HG02623 (cell line): ENCODE data around the gene TMEM121B.

Experiments used
- ATAC-seq: cut with Tn5 transposase; IDR thresholded peaks from one replicate; pipeline ENCODE4 v1.9.1; 2021; ENCODE audit warnings: moderate library complexity; ENCODE audit not compliant: unreplicated experiment

The TMEM121B gene

GRCh38 chr22:17095538-17095937 lies 25.6 kb downstream of the TMEM121B start:
- no peak for ATAC-seq

- no peak for ATAC-seq
These were observed 28.1 kb downstream of the TMEM121B start for GRCh38 chr22:17093081-17093480.

GRCh38 chr22:17091851-17092250 lies 29.3 kb downstream of the TMEM121B start:
- no peak for ATAC-seq

GRCh38 chr22:17090550-17090949 lies 30.6 kb downstream of the TMEM121B start:
- ATAC-seq: no peak

GRCh38 chr22:17087498-17088131 lies 33.5 kb downstream of the TMEM121B start:
- peak; percentile 25 for ATAC-seq

GRCh38 chr22:17086788-17087497 lies 34.2 kb downstream of the TMEM121B start:
- no peak for ATAC-seq

GRCh38 chr22:17086296-17086695 lies 34.9 kb downstream of the TMEM121B start:
- ATAC-seq: no peak

GRCh38 chr22:17085277-17086181 lies 35.6 kb downstream of the TMEM121B start:
- no peak for ATAC-seq

GRCh38 chr22:17084554-17085276 lies 36.4 kb downstream of the TMEM121B start, which contains the start of gene IL17RA:
IL17RA (plus strand) TSS chr22:17085000; CDS start chr22:17085092, 92 bp downstream.
- ATAC-seq: peak; percentile 92

- no peak for ATAC-seq
These were observed 37.2 kb downstream of the TMEM121B start for GRCh38 chr22:17083811-17084441.

- ATAC-seq: no peak
These were observed 37.9 kb downstream of the TMEM121B start for GRCh38 chr22:17083255-17083654.

GRCh38 chr22:17079572-17079971 lies 41.6 kb downstream of the TMEM121B start:
- ATAC-seq: no peak

GRCh38 chr22:17077255-17077654 lies 43.9 kb downstream of the TMEM121B start:
- no peak for ATAC-seq

GRCh38 chr22:17074648-17075002 lies 46.5 kb downstream of the TMEM121B start:
- ATAC-seq: no peak

GRCh38 chr22:17072877-17073276 lies 48.3 kb downstream of the TMEM121B start:
- ATAC-seq: no peak
